Esophagus squamous epithelium (tissue), 4 donors: Measurements from ENCODE around the gene ODF4.

Experiments used
- CTCF ChIP-seq, 6 experiments: fragments of 450-650 bp in 4 of 6; fragments of 200-600 bp in 2 of 6; sonication (generic) in 2 of 6; IDR thresholded peaks; one replicate each; pipeline ENCODE4 v1.5.1; 2016 to 2019; ENCODE audit warnings: antibody characterized with exemption in 6 of 6, mild to moderate bottlenecking in 4 of 6, moderate library complexity in 4 of 6
- POLR2A ChIP-seq, 4 donors: fragments of 450-650 bp; IDR thresholded peaks; one replicate each; pipeline ENCODE4 v1.6.1; 2017; ENCODE audit warnings: antibody characterized with exemption in 4 of 4, mild to moderate bottlenecking in 4 of 4, moderate library complexity in 3 of 4

GRCh38 chr17:8368193-8368592 is 28.6 kb downstream of the ODF4 start:
- TF ChIP-seq CTCF (IDR thresholded peaks at IDR 0.05) (no peak), POLR2A (IDR thresholded peaks at IDR 0.05) (no peak)
